OCI-LY3 (cell line): Measurements from ENCODE around the gene PKHD1.
"Not testable (repeated sequence)": the region's sequence is repeated elsewhere in the genome, so short reads cannot be mapped to it uniquely, and the experiment has no call there.

Source experiments
- H2AFZ ChIP-seq: fragments of 200-600, 300-600 bp; shearing (Covaris generic); 2 replicates; pipeline ENCODE4 v1.6.0; 2014; ENCODE audit warnings: antibody characterized with exemption, low read depth, low read length
- H3K27ac ChIP-seq: fragments of 200-600, 300-600 bp; sonication (generic); 2 replicates; pipeline ENCODE4 v1.5.1; 2014; ENCODE audit warnings: mild to moderate bottlenecking, low read length, moderate library complexity, mixed read lengths
- H3K27me3 ChIP-seq: fragments of 200-600, 300-600 bp; sonication (generic); 2 replicates; pipeline ENCODE4 v1.6.1; 2014; ENCODE audit warnings: low read depth, low read length, mixed read lengths
- H3K36me3 ChIP-seq: fragments of 200-600, 300-600 bp; sonication (generic); replicated peaks from 2 replicates; pipeline ENCODE3; 2014; ENCODE audit warnings: low read depth, low read length, mixed read lengths
- H3K4me1 ChIP-seq: fragments of 300-600, 200-600 bp; sonication (generic); 2 replicates; pipeline ENCODE4 v1.6.1; 2014; ENCODE audit warnings: low read length, mixed read lengths
- H3K4me2 ChIP-seq: fragments of 200-600, 300-600 bp; sonication (generic); 2 replicates; pipeline ENCODE4 v1.6.1; 2014; ENCODE audit warnings: low read length, mixed read lengths
- H3K4me3 ChIP-seq: fragments of 300-600, 200-600 bp; sonication (generic); 2 replicates; pipeline ENCODE4 v1.5.1; 2014; ENCODE audit warnings: antibody characterized with exemption, mild to moderate bottlenecking, low read length, moderate library complexity
- H3K79me2 ChIP-seq: fragments of 300-600, 200-600 bp; shearing (Covaris generic); 2 replicates; pipeline ENCODE4 v1.6.1; 2014; ENCODE audit warnings: mild to moderate bottlenecking, low read length, mixed read lengths
- H3K9ac ChIP-seq: fragments of 300-600, 200-600 bp; shearing (Covaris generic); 2 replicates; pipeline ENCODE4 v1.6.0; 2014; ENCODE audit warnings: mild to moderate bottlenecking, low read length, moderate library complexity
- H3K9me3 ChIP-seq: fragments of 200-600, 300-600 bp; shearing (Covaris generic); 2 replicates; pipeline ENCODE4 v1.6.1; 2014; ENCODE audit warnings: low read length, mixed read lengths; ENCODE audit not compliant: insufficient read depth
- H4K20me1 ChIP-seq: fragments of 200-600, 300-600 bp; sonication (generic); 2 replicates; pipeline ENCODE4 v1.6.1; 2016; ENCODE audit warnings: low read length, mixed read lengths; ENCODE audit not compliant: insufficient read depth
- CTCF ChIP-seq: fragments of 200-600, 300-600 bp; sonication (generic); IDR thresholded peaks from 2 replicates; pipeline ENCODE4 v1.5.1; 2014; ENCODE audit warnings: antibody characterized with exemption, low read length, low read depth
- EZH2phosphoT487 ChIP-seq: fragments of 200-600 bp; shearing (Covaris generic); IDR thresholded peaks from 2 replicates; pipeline ENCODE4 v1.6.1; 2018; ENCODE audit warnings: antibody characterized with exemption, mixed run types, low read depth

The PKHD1 gene

GRCh38 chr6:51929934-51930574 lies 157.4 kb downstream of the PKHD1 start:
- Histone ChIP-seq H2AFZ (no peak overlapping the region), H3K27ac (no peak overlapping the region)

GRCh38 chr6:51928320-51928719 lies 159.1 kb downstream of the PKHD1 start:
- Histone ChIP-seq H3K36me3 (no peaks in the 10 kb centered on the region), H3K9me3 (peaks cover 4% of the 10 kb centered on the region; the same call in 1 of the 2 replicates), H3K4me1 (peaks cover 36% of the 10 kb centered on the region), H3K4me3 (no peak overlapping the region), H3K9ac (no peak overlapping the region), H3K4me2 (peak overlapping the region; percentile 32), H3K27ac (no peak overlapping the region), H4K20me1 (no peaks in the 10 kb centered on the region), H3K27me3 (peaks cover 10% of the 10 kb centered on the region), H2AFZ (no peak overlapping the region), H3K79me2 (no peaks in the 10 kb centered on the region)
- TF ChIP-seq EZH2phosphoT487 (no peak), CTCF (no peak)

More at GRCh38 chr6:51929934-51930574, 157.4 kb downstream of the PKHD1 start:
- Histone ChIP-seq H3K27me3 (peaks cover 21% of the 10 kb centered on the region), H3K4me3 (no peak overlapping the region), H3K4me1 (peaks cover 36% of the 10 kb centered on the region), H3K4me2 (no peak overlapping the region), H3K9me3 (0 out of 2 replicates have a peak, but pooled peaks cover under 1% of the 10 kb centered on the region), H3K79me2 (no peaks in the 10 kb centered on the region), H3K36me3 (no peaks in the 10 kb centered on the region), H4K20me1 (no peaks in the 10 kb centered on the region), H3K9ac (no peak overlapping the region)
- TF ChIP-seq EZH2phosphoT487 (no peak), CTCF (no peak)

GRCh38 chr6:51927450-51927849 lies 160.0 kb downstream of the PKHD1 start:
- no peak overlapping the region for H3K9ac ChIP-seq
- peaks cover 7% of the 10 kb centered on the region for H3K27me3 ChIP-seq
- H3K36me3 ChIP-seq = no peaks in the 10 kb centered on the region
- TF ChIP-seq CTCF (no peak), EZH2phosphoT487 (no peak)
- no peaks in the 10 kb centered on the region for H3K79me2 ChIP-seq
- no peaks in the 10 kb centered on the region for H4K20me1 ChIP-seq
- peaks cover 4% of the 10 kb centered on the region; the same call in 1 of the 2 replicates for H3K9me3 ChIP-seq
- H3K4me3 ChIP-seq = no peak overlapping the region
- peak overlapping the region; percentile 32; the same call in 1 of the 2 replicates for H3K4me2 ChIP-seq
- no peak overlapping the region for H2AFZ ChIP-seq
- peaks cover 36% of the 10 kb centered on the region for H3K4me1 ChIP-seq
- no peak overlapping the region for H3K27ac ChIP-seq

GRCh38 chr6:51926125-51926524 lies 161.3 kb downstream of the PKHD1 start:
- Histone ChIP-seq H2AFZ (no peak overlapping the region), H3K27ac (peak overlapping the region; percentile 27; the same call in 1 of the 2 replicates), H3K4me3 (peak overlapping the region; percentile 5; the same call in 1 of the 2 replicates), H3K4me1 (peaks cover 36% of the 10 kb centered on the region), H3K4me2 (peak overlapping the region; percentile 49), H4K20me1 (no peaks in the 10 kb centered on the region), H3K9me3 (peaks cover 4% of the 10 kb centered on the region; the same call in 1 of the 2 replicates), H3K27me3 (no peaks in the 10 kb centered on the region; the same call in 1 of the 2 replicates), H3K36me3 (no peaks in the 10 kb centered on the region), H3K9ac (no peak overlapping the region), H3K79me2 (no peaks in the 10 kb centered on the region)
- TF ChIP-seq EZH2phosphoT487 = no peak
- no peak for TF ChIP-seq CTCF

- H3K9ac ChIP-seq, H3K9me3 ChIP-seq, H4K20me1 ChIP-seq, H3K27ac ChIP-seq, H2AFZ ChIP-seq, H3K36me3 ChIP-seq, H3K27me3 ChIP-seq, H3K4me2 ChIP-seq, H3K4me3 ChIP-seq, H3K79me2 ChIP-seq: not testable (repeated sequence)
- peaks cover 20% of the 10 kb centered on the region for H3K4me1 ChIP-seq
Observed at GRCh38 chr6:51922479-51922878, 164.9 kb downstream of the PKHD1 start.

- not testable (repeated sequence) for H3K4me1 ChIP-seq, H3K36me3 ChIP-seq, H3K4me2 ChIP-seq, H3K27me3 ChIP-seq, H3K9ac ChIP-seq, H2AFZ ChIP-seq, H4K20me1 ChIP-seq, H3K27ac ChIP-seq, H3K4me3 ChIP-seq, H3K79me2 ChIP-seq, H3K9me3 ChIP-seq
Observed at GRCh38 chr6:51918347-51918746, 169.1 kb downstream of the PKHD1 start.
